HG03565 (cell line): ENCODE results near the gene USP27X.
A peak's percentile ranks its signal among the peaks of the same experiment; 100 is the strongest.

ENCODE experiments used
- ATAC-seq: cut with Tn5 transposase; IDR thresholded peaks from one replicate; pipeline ENCODE4 v1.9.1; 2021; ENCODE audit warnings: mild to moderate bottlenecking, moderate library complexity; ENCODE audit not compliant: unreplicated experiment

Gene USP27X

DNA sequence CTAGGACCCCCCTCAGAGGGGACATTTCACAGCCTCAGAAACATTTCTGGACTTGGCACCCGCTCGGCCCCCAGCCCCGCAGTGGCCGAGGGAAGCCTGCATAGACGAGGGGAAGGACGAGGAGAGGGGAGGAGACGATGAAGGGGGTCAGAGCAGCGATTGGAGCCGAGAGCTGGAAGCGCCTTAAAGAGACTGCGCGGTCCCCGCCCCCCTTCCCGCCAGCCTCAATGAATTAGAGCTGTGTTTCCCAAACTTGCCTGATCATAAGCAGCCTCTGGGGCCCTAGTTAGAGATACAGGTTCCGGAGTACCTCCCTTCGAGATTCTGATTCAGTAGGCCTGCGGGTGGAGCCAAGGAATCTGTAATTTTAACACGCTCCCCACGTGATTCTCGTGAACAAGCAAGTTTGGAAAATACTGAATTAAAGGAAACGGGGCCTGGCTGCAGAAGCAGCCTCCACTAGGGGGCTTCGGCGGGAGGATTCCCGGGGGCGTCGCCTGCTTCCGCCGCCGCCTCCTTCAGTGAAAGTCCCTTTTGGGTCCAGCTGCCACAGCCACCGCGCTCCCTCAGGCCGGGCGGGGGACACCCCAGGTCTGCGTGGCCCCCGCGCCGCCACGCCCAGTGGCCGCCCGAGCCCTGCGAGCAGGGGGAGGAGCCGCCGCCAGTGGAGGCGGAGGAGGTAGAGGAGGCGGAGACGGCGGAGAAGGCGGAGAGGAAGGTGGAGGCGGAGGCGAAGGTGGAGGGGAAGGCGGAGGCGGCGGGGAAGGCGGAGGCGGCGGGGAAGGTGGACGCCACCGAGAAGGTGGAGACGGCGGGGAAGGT lies at the start of gene USP27X:
TSS of gene USP27X (plus strand) at position 651 of the 822 bp plus-strand sequence. CDS start 824 bp downstream, outside the sequence.
- peak; percentile 73 for ATAC-seq

DNA sequence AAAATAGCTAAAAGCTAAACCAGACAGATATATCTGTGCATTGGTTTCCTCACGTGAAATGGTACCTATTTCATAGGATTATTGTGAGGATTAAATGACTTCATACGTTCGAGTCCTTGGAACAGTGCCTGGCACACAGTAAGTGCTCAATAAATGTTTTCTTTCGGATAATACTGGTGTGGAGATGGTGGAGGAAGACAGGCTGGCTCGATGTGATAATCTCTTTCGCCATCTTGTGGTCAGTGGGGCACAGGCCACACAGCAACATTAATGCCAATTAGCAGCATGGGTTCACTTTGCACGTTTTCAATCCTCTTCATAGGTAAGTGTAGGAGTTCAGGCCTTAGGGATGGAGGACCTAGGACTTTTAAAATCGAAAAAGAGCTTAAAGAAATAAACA lies 40.9 kb upstream of the USP27X start:
- ATAC-seq: no peak

DNA sequence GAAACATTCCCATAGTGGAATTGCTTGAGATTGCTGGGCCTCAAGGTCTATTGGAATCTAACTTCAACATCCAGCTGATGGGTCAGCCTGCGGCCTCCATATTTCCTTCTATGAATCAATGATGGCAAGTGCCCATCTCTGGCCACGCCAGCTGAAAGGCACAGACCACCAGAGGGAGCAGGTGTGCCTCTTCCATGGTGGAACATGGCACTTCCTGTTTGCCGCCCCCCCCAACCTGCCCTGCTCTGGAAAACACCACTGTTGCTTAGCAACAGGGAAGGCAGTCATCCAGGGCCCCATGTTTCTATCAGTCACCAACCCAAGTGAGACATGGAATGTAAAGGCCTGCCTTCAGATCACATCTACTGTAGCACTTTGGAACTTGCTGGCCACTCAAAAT lies 38.6 kb upstream of the USP27X start:
- ATAC-seq: no peak

DNA sequence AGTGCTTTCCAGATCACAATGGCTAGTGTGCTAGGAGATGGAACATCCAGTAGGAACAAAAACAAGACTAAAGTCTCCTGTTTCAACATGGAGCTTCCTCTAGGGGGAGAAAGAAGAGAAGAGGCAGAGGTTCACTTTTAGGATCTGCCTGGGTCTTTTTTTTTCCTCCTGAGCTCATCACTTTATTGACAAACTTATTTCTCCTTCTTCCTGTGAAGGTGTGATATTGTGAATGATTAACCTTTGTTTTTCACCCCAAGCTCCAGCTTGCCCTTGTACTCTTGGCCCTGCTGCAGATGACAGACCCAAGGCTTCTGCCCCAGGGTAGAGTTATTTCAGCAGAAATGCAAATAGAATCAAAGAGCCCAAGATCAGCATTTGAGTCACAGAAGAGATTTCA lies 36.7 kb upstream of the USP27X start:
- no peak for ATAC-seq

DNA sequence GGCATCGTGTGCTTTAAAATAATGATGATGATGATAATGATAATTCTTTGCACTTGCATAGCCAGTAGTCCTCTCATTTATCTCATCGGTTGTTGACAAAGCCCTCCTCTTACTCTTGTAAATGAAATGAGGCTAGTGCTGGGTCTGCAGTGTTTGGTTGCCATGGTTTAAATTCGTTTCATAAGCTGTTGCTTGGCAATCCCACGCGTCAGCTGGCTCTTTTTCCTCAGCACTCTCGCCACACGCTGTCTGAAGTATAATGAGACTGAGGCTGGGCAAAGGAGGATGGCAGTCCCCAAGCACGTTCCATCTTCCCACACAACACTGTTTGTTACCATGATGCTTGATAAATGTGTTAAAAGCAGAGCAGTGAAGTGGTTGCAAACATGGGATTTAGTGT lies 34.7 kb upstream of the USP27X start:
- ATAC-seq: no peak

DNA sequence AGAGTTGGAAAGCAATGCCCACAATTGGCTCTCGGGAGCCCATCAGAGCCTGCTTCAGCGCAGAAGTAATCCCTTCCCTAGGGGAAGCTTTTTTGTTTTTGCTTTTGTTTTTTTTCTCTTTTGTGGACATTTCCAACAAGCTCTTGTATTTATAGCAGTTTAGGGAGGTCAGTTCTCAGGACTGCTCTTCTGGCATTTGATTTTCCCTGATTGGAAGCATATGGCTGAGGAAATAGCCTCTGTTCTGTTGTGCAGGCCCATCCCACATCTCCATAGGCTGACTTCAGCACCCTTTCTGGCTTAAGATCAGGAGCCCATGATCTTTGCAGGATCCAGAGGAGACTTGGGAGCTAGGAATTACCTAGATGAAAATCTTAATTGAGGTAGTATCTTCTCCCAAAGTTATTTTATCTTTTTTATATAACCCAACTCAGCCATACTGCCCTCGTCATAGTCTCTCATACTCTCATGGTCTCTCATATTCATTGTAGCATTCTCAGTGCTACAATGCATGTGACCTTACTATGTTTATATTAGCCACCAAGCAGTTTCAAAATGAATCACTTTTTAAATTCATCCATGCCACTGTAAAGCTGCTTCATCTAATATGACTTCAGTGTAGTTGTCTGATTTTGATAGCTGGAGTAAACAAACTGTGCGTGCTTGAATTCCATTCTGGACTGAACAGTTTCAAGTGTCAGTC lies 33.4 kb upstream of the USP27X start:
- peak; percentile 41 for ATAC-seq

DNA sequence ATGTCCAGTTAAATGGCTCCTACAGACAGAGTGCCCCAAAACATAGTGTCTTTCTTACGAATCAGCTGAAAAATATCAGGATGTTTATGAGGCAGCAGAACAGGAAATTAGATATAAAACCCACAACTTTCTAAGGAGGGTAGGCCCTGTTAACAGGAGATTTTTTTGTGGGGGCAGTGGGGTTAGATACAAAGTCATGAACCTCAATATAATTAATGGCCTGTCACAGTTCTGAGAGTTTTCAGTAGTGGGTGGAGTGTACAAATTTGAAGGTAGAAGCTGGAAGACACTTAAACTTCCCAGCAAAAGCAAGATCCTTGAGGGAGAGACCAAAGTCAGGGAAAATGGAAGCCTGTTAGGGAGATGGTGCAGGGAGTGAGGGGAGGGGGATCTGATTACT lies 32.8 kb upstream of the USP27X start:
- ATAC-seq: no peak

DNA sequence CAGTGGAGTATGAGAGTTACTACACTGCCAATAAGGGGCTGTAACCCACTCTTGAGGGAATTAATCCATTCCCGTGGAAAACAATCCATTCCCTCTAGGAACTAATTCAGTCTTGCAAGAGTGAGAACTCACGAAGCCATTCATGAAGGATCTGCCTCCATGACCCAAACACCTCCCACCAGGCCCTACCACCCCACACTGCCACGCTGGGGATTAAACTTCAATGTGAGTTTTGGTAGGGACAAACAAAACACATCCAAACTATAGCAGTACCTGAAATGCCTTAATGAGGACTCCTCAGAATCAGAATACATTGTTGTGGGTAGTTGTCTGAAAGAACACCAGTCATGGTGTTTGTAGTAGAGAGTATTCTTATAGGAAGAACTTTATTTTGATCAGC lies 31.0 kb upstream of the USP27X start:
- ATAC-seq: no peak

DNA sequence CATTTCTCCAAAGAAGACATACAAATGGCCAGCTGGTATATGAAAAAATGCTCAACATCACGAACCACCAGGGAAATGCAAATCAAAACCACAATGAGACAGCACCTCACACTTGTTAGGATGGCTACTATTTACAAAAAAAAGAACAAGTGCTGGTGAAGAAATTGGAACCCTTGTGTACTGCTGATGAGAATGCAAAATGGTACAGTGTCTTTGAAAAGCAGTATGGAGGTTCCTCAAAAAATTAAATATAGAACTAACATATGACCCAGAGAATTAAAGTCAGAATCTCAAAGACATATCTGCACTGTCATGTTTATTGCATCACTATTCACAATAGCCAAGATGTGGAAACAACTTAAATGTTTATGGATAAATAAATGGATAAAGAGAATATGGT lies 29.3 kb upstream of the USP27X start:
- ATAC-seq: no peak

DNA sequence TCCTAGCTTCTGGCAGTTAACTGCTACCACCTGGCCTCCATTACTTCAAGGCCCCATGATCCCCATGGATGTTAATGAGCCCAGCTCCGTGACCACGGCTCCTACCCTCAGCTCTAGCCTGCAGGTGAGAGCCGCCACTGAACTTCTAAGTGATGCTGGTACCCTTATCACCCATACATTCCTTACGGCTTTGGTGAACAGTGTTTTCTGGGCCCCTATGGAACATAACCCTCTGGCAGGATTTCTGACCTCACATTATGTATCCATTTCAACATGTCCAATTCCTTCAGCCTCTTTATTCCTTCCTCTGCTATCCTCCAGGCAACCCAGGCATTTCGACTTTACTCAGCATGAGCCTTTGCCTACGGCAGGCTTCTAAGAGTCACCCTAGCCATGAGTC lies 25.6 kb upstream of the USP27X start:
- no peak for ATAC-seq

DNA sequence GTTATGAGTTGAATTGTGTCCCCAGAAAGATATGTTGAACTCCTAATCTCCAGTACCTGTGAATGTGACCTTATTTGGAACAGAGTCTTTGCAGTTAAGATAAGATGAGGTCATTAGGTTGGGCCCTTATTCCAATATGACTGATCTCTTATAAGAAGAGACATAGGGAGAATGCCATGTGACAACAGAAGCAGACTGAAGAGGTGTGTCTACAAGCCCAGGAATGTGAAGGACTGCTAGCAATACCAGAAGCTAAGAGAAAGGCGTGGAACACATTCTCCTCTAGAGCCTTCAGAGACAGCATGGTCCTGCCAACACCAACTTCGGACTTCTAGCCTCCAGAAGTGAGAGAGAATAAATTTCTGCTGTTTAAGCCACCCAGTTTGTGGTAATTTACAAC lies 22.5 kb upstream of the USP27X start:
- ATAC-seq: no peak

DNA sequence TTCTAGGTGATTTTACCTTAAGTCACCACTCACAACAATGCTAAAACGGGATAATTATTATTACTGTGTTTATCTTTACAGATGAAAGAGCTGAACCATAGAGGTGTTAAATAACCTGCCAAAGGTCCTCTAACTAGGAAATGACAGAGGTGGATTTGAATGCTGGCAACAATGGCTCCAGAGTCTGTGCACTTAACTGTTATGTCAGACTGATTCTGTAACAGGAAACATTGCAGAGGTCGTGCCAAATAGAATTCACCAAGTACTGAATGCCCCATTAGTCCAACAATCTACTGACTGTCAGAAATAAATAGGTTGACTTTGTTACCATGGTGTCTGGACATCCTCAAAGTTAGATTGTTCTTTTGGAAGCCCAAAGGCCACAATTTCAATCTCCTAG lies 20.9 kb upstream of the USP27X start:
- ATAC-seq: no peak

DNA sequence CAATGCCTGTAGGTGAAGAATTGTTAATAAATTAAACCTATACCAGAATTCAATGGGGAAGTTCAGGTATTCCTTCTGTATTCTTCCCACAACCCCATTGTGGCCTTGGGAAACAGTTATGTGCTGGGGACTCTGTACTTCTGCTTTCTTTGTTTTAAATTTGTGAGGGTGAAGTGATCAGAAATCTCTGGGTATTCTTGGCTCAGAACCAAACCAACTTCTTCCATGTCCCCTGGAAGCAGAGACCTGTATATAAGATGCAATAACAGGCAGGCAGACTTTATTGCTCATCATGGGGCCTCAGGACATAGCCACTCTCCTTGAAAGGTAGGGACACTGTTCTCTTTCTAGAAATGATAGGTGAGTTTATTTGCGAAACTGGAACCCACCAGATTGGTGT lies 19.8 kb upstream of the USP27X start:
- no peak for ATAC-seq

DNA sequence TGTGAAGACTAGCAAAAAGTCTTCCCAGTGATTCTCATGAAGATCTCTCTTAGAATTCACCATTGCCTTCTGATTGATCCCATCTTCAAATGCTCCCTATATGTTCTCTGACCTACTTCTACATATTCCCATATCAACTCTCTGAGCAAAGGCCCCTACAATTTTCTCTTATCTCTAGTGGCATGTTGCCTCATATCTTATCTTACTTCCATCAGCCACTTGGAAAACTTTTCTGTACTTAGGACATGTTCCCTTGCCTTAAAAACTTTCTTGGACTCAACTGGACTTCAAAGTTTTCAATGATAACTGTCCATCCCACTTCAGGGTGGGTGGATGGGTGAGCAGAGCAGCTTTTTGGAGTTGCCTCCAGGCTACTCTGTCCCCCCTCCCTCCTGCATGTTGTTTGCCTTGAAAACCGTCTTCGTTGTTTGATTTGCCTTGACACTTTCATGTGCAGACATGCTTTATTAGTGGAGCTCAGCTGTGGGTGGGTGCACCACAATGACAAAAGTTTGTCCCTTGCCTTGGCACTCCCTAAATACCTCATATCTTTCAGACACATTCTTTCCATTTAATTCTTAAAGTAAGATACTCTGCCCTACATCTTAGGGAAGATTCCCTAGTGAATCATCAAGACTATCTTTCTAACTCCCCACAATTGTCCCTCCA lies 18.3 kb upstream of the USP27X start:
- ATAC-seq: no peak

DNA sequence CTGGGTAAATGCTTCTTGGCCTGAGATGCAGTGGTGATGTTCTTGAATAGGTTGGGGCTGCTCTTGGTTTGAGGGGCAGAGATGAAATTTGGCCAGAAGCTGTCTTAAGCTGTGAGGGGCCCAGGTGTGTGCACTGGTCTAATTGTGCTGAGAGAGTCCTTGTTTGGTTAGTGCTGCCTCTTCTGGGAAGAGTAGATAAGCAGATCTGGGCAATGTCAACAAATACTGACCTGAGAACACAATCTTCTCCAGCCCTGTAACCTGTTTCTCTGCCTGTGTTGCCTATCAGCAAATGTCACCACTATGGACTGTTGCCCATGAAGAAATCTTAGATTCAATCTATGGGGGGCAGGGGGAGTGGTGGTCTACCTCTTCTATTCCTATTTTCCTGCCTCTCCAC lies 17.2 kb upstream of the USP27X start:
- no peak for ATAC-seq

DNA sequence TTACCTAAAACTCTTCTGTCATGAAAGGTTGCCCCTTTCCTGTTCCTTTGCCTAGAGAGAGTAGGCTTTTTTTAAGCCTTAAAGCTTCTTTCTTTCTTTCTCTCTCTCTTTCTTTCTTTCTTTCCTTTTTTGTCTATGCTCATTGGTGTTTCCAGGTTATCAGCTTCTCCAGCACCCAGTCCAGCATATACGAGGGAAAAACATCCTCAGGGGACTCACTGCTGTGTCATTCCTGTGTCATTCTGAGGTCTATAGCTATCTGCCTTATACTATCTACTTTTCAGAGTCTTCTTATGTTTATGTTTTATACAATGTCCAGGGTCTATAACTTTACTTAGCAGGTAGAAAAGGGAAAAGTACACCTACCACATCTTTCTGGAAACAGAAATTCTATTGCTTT lies 10.5 kb upstream of the USP27X start:
- no peak for ATAC-seq

DNA sequence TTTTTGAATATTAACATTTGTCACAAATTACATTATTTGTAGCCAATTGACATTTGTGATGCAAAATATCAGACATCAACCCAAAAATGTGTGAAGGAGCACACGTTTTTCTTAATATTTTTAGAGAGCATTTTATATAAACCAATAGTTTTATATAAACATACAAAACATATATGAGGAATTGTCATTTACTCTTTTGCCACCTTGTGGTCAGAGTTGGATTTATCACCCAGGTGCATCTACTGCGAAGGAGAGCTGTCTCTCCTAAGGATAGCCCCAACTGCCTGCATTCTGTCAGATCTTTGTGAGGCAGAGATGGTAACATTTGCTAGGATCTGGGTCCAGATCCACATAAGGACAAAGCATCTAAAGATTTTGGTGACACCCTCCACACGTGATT lies 2.5 kb upstream of the USP27X start:
- ATAC-seq: no peak

DNA sequence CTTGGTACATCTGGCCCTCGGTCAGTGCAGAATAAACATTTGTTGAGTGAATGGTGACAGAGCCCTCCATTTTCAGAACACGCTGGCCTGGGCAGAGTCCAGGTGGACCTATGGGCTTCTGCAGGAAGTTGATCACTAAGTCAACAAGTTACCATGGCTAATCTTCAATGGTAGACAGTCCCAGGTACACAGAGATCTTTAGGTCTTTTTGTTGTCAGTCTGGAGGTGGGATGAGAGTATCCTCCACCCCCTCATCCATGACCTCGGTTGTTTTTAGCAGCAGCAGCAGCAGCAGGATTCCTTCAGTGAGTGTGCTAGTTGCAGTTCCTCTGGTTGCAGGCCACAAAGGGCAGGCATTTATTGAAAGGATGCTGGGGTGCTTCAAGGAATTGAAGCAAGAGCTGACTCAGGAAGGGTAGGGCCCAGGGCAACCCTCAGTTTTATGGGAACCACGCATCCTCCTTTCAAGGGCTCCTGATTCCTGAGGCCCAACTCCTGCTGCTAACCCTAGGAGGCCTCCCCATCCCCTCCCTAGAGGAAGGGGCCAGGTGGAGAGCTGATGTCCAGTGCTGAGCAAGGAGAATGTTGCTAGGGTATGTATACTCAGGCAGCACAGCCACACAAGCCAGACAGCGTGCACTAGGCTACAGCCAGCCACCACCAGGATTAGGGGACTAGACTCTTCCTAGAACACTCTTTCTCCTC lies 1.7 kb upstream of the USP27X start:
- no peak for ATAC-seq

DNA sequence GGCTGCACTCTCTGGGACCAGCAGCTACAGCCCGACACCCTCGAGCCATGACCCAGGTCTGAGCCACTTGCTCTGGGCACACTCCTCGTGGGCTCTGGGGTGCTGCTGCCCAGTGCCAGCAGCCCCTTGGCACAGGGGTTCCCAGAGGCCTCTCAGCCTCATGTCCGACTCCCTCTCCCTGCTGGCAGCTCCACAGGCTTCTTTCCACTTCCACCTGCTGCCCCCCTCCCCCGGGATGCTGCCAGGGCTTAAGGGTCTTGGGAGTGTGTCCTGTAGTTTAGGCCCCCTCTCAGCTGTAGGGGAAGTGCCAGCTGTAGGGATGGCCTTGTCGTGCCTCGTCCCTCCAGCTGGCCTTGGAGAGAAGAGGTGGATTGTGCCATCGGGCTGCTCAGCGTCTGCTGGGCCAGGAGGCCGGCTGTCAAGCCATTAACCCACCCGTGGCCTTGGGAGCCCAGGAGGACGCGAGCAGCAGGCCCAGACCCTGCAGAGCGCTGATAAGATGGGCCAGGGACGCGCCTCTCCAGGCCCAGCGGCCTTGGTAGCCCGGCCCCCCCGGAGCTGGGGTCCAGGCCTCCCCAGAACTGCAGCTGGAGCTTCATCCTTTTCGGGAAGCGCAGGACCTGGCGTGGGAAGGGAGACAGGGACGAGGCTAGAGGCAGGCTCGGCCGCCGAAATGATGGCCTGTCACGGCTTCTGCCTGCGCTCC lies 1.0 kb upstream of the USP27X start:
- no peak for ATAC-seq

DNA sequence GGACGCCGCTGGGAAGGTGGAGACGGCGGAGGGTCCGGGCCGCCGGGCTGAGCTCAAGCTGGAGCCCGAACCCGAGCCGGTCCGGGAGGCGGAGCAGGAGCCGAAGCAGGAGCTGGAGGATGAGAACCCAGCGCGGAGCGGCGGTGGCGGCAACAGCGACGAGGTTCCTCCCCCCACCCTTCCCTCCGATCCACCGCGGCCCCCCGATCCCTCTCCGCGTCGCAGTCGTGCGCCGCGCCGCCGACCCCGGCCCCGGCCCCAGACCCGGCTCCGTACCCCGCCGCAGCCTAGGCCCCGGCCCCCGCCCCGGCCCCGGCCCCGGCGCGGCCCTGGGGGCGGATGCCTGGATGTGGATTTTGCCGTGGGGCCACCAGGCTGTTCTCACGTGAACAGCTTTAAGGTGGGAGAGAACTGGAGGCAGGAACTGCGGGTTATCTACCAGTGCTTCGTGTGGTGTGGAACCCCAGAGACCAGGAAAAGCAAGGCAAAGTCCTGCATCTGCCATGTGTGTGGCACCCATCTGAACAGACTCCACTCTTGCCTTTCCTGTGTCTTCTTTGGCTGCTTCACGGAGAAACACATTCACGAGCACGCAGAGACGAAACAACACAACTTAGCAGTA lies 483 bp downstream of the USP27X start:
- peak; percentile 4 for ATAC-seq
